GM21423 (cell line): ENCODE data around the gene AKAP9.
"Not testable (repeated sequence)": the region's sequence is repeated elsewhere in the genome, so short reads cannot be mapped to it uniquely, and the experiment has no call there.

Experiments used
- ATAC-seq: cut with Tn5 transposase; IDR thresholded peaks from one replicate; pipeline ENCODE4 v1.9.1; 2021; ENCODE audit warnings: mild to moderate bottlenecking, moderate library complexity; ENCODE audit not compliant: unreplicated experiment

The AKAP9 gene

GRCh38 chr7:92002720-92003119 lies 62.1 kb downstream of the AKAP9 start:
- peak; percentile 53 for ATAC-seq

- ATAC-seq, result no peak
Observed at GRCh38 chr7:92006046-92006445, 65.4 kb downstream of the AKAP9 start.

DNA sequence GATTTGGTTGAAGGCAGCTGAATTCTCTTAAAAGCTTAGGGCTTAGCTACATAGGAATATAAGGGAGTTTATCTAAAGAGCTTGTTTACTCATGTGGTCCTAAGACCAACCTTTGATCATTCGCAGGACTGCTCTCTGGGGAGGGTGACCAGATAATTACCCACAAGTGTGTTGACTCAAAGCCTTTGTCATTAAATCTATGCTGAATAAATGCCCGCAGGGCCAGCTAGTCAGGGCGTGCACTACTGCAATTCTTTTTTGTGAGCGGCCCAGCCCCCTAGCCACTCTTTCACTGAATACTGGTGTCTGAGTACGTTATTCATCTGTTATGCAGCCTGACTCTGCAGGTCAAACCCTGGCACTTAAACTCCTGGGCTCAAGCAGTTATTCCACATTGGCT lies 69.6 kb downstream of the AKAP9 start:
- no peak for ATAC-seq

DNA sequence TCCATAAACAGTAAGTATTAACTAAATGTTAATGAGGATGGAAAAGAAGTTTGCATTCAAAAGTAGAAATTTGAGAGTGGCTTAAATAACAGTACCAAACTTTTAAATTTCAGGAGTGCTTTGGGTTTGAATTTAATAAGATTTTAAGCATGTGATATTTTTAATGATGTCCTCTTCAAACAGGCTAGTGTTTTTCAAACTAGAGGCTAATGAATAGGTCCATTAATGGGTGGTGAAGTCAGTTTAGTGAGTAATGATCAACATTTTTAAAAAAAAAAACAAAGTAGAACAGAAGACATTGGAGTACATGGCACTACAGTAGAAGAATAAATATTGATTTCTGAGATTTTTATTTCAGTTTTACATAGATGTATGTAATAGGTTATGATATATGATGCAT lies 72.9 kb downstream of the AKAP9 start:
- ATAC-seq, result no peak

DNA sequence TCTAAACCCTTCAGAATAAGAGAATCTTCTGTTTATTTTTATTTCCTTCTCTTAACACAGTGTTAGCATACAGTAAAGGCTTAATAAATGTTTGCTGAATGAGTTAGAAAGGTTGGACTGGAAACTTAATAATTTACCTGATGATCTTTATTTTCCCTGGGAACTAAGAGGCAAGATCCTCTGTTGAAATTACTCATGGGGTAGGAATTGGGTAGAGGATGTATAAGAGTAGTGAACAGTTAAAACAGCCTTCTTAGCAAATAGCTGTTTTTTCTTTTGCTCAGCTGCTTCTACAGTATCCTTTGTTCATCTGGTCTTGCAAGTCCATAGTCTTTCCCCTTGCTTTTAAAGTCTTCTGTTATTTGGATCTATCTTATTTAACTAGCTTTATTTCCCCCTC lies 80.0 kb downstream of the AKAP9 start:
- ATAC-seq, result no peak

- no peak for ATAC-seq
Observed at GRCh38 chr7:92025260-92025659, 84.6 kb downstream of the AKAP9 start.

DNA sequence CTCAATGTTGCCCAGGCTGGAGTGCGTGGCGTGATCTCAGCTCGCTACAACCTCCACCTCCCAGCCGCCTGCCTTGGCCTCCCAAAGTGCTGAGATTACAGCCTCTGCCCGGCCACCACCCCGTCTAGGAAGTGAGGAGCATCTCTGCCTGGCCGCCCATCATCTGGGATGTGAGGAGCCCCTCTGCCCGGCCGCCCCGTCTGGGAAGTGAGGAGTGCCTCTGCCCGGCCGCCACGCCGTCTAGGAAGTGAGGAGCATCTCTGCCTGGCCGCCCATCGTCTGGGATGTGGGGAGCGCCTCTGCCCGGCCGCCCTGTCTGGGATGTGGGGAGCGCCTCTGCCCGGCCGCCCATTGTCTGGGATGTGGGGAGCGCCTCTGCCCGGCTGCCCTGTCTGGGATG lies 86.0 kb downstream of the AKAP9 start:
- ATAC-seq, result not testable (repeated sequence)

- not testable (repeated sequence) for ATAC-seq
Observed at GRCh38 chr7:92027128-92027527, 86.5 kb downstream of the AKAP9 start.

DNA sequence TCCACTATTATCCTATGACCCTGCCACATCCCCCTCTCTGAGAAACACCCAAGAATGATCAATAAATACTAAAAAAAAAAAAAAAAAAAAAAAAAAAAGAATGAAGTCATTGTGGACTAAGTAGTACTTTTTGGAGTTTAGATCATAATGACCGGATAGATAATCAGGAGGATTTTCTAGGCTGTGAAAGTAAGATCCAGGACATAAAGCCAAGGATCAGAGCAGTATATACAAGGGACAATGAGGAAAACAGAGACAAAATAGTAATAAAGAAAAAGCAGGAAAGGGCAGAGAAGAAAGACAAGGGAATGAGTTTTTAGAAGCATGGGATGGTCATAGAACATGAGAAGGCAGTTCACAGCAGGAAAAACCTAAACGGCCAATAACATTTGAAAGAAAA lies 87.6 kb downstream of the AKAP9 start:
- ATAC-seq, result no peak

- no peak for ATAC-seq
Observed at GRCh38 chr7:92028686-92029085, 88.0 kb downstream of the AKAP9 start.

DNA sequence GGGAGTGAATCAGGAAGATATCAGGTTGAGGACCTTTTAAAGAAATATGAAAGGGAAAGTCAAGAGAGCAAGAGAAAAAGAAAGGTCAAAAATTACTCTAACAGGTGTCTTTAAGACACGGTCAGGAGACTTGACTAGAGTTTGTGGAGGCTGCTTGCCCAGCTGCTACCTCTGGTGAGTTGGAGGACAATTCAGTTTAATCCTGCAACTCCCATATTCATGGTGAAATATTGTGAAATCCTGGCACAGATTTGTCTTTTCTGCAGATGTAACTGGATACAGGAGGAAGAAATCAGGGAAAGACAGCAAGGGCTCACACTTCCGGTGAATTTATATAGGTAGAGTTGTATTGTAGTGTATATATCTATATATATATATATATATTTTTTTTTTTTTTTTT lies 93.5 kb downstream of the AKAP9 start:
- no peak for ATAC-seq

DNA sequence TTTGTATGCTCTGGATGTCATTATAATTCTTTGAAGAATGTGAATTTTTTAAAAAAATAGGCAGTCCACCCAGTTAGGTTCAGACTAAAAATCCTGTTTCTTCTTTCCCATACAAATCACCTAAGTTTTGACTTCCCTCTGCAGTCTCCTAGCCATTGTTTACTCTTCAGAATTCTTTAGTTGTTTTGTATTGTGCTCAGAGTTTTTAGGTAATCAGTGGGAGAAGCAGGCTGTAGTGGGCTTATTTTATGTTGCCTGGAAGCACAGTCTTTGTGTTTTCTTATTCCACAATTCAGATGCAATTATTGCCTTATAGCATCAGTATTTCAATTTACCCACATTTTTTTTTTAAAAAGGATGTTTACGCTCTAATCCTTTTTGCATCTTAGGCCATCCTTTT lies 94.9 kb downstream of the AKAP9 start:
- ATAC-seq, result no peak

- no peak for ATAC-seq
Observed at GRCh38 chr7:92039900-92040299, 99.2 kb downstream of the AKAP9 start.

GRCh38 chr7:92042056-92042737 lies 101.5 kb downstream of the AKAP9 start:
- no peak for ATAC-seq

DNA sequence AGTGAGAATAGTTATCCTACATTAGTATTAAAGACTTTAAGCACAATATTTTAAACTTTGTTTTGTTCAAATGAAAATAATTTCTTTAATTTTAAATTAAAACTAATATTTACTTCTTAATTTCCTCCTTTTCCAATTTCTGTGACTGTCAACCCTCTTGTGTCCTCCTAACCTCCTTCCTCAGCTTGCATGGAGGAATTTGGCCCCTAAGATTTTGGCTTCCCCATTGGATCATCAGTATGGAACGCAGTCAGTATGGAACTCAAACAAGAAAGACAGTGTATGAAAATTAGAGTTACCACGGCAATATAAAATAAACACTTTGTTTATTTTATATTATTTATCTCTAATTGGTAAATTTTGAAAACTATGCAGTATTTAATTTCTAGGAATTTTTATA lies 102.4 kb downstream of the AKAP9 start:
- no peak for ATAC-seq

DNA sequence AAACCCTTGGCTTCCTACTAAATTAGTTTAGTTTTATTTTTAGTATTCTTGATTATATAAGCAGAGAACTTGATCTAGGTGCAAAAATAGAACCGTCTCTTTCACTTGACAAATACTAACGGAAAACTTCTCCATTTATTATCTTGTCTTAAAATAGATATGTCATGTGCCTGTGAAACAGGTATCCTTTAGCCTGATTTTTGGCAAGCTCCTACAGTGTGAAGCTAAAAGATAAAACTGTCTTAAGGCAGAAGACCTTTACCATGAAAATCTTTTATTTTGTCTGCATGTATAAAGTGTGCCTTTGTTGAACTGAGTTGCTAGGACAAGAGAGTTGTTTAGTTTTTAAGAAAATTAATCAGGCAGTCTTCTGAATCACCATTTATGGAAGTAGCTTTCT lies 103.0 kb downstream of the AKAP9 start:
- ATAC-seq, result no peak

- no peak for ATAC-seq
Observed at GRCh38 chr7:92044148-92044547, 103.5 kb downstream of the AKAP9 start.

DNA sequence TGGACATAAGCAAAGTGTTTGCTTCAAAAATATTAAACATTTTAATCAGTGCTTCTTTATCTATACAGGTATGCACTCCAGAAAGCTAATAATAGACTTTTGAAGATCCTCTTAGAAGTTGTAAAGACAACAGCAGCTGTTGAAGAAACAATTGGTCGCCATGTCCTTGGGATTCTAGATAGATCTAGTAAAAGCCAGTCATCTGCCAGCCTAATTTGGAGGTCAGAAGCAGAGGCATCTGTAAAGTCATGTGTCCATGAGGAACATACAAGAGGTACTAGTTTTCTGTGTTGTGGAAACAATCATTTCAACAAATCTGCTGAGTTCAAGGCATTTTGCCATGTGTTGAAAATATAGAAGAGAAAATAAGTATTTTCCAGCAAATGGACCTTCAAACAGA lies 104.3 kb downstream of the AKAP9 start:
- ATAC-seq, result no peak

DNA sequence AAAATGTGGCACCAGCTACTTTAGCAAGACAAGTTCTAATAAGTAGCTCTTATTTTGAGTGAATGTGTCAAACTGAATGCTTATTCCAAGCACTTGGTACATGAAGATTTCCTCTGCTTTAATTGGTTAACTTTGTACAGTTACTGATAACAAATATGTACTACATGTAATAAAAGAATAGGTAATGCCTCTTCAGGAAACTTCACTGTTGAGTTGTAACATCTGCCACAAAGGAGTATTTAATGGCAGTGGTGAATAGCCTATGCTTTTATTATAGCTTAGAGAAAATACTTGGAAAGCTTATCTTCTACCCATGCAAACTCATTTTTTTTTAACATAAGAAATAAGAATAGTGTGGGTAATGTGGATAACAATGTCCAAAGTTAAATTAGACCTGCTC lies 111.0 kb downstream of the AKAP9 start:
- no peak for ATAC-seq

DNA sequence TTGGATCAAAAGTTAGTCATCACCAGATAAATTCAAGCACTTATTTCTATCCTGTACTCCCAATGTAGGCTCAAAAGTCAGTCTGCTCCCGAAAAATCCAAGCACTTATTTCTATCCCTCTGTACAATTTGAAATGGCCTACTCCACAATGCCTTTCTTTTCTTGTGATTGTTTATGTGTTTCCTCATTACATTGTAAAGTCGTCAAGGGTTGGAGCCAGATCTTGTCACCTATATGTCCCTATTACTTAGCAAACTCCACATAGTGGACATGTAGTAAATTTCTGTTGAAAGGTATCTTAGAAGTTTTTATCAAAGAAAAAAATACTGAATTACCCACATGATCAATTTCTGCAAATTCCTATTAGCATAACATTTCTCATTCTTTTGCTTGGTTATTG lies 111.5 kb downstream of the AKAP9 start:
- ATAC-seq, result no peak

DNA sequence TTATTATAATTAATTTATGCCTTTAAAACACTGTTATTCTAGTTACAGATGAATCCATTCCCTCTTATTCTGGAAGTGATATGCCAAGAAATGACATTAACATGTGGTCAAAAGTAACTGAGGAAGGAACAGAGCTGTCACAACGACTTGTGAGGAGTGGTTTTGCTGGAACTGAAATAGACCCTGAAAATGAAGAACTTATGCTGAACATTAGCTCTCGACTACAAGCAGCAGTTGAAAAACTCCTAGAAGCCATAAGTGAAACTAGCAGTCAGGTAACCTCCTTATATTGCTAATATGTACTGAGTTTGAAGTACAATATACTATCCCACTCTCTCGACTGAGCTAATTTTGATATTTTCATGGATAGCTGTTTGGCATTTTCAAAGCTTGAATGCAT lies 112.0 kb downstream of the AKAP9 start:
- ATAC-seq, result no peak

DNA sequence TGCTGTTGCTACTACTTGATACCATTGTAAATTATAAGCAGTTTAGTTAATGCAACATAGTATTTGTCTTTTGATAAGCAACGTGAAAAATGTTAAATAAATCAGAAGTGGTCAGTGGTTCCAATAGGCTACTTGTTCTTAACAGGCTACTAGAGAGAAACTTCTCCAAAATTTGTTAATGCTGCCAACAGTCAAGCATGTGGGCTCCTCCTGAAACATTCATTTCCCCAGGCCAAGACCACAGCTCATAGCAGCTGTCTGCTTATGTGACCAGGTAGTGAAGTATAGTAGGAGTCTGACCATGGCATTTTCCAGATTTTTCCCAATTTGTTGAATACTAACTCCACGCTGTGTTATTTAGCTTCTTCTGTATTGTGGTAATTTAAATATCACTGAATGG lies 112.7 kb downstream of the AKAP9 start:
- no peak for ATAC-seq

DNA sequence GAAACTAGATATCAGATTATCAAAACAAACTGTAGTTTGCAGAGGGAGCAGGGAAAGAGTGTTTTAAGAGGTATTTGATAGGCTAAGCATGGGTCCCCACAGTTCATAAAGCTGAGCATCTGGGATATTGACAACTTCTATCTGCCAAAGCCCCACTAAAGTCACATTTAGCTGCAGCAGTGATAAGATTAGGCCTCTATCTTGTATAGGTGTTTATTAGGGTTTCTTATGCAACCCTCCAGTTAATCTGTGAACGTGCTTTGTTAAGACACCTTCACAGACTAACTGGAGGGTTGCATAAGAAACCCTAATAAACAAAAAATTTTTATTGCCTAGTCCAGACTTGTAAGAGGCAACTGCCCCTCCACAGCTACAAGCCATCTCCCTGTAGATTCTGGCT lies 115.6 kb downstream of the AKAP9 start:
- ATAC-seq, result no peak
